NCI-H524 treated with DMSO at 0.1 percent for 48 hours (cell line): ENCODE results near the gene VPS26C.
A peak's percentile ranks its signal among the peaks of the same experiment; 100 is the strongest.

ENCODE experiments used
- DNase-seq: peaks from one replicate; lab custom pipeline; 2025; lab: John Stamatoyannopoulos, UW

VPS26C gene

GRCh38 chr21:37264808-37265207, 2.3 kb downstream of the VPS26C start:
- DNase-seq: no peak

- no peak for DNase-seq
Observed at GRCh38 chr21:37263827-37264600, 3.1 kb downstream of the VPS26C start.

- DNase-seq: no peak
Observed at GRCh38 chr21:37259426-37259825, 7.7 kb downstream of the VPS26C start.

- DNase-seq: peak; percentile 24
Observed at GRCh38 chr21:37257967-37258877, 8.9 kb downstream of the VPS26C start.

- DNase-seq: no peak
Observed at GRCh38 chr21:37257511-37257966, 9.6 kb downstream of the VPS26C start.

- no peak for DNase-seq
Observed at GRCh38 chr21:37253991-37254390, 13.1 kb downstream of the VPS26C start.

- DNase-seq: no peak
Observed at GRCh38 chr21:37251294-37251634, 15.9 kb downstream of the VPS26C start.

- DNase-seq: no peak
Observed at GRCh38 chr21:37249112-37249904, 17.8 kb downstream of the VPS26C start.

GRCh38 chr21:37248298-37248697, 18.8 kb downstream of the VPS26C start:
- no peak for DNase-seq

- DNase-seq: no peak
Observed at GRCh38 chr21:37245151-37245550, 22.0 kb downstream of the VPS26C start.

GRCh38 chr21:37244501-37245095, 22.5 kb downstream of the VPS26C start:
- no peak for DNase-seq

GRCh38 chr21:37243961-37244360, 23.2 kb downstream of the VPS26C start:
- DNase-seq: no peak

GRCh38 chr21:37241426-37241825, 25.7 kb downstream of the VPS26C start:
- DNase-seq: no peak

GRCh38 chr21:37240978-37241377, 26.2 kb downstream of the VPS26C start:
- DNase-seq: no peak

GRCh38 chr21:37237764-37238163, 29.4 kb downstream of the VPS26C start:
- no peak for DNase-seq

- DNase-seq: no peak
Observed at GRCh38 chr21:37237346-37237745, 29.8 kb downstream of the VPS26C start.

- DNase-seq: no peak
Observed at GRCh38 chr21:37233551-37234146, 33.5 kb downstream of the VPS26C start.

GRCh38 chr21:37232274-37233018, 34.7 kb downstream of the VPS26C start:
- no peak for DNase-seq

GRCh38 chr21:37231671-37232070, 35.5 kb downstream of the VPS26C start:
- no peak for DNase-seq

- DNase-seq: no peak
Observed at GRCh38 chr21:37231249-37231645, 35.9 kb downstream of the VPS26C start.
